GM12891 (cell line): Measurements from ENCODE around the gene ZSCAN12.

Experiments used
- POLR2A ChIP-seq: IDR thresholded peaks from 2 replicates; pipeline ENCODE4 v1.6.1; 2011; ENCODE audit warnings: low read depth, low read length, control low read depth
- TAF1 ChIP-seq: IDR thresholded peaks from 2 replicates; pipeline ENCODE4 v1.6.1; 2011; ENCODE audit warnings: low read depth, low read length, control low read depth

GRCh38 chr6:28423546-28423945 is 24.0 kb upstream of the ZSCAN12 start:
- TF ChIP-seq TAF1, result no peak
- no peak for TF ChIP-seq POLR2A
